UCSD-AML1 (cell line): ENCODE measurements around the gene MYO5A.
"Not testable (repeated sequence)": the region's sequence is repeated elsewhere in the genome, so short reads cannot be mapped to it uniquely, and the experiment has no call there.

Experiments
- DNase-seq: peaks from one replicate; lab custom pipeline; 2025; ENCODE audit not compliant: unreplicated experiment; lab: John Stamatoyannopoulos, UW

The MYO5A gene

GRCh38 chr15:52466134-52466701, 62.5 kb downstream of the MYO5A start:
- DNase-seq: peak; percentile 16

DNA sequence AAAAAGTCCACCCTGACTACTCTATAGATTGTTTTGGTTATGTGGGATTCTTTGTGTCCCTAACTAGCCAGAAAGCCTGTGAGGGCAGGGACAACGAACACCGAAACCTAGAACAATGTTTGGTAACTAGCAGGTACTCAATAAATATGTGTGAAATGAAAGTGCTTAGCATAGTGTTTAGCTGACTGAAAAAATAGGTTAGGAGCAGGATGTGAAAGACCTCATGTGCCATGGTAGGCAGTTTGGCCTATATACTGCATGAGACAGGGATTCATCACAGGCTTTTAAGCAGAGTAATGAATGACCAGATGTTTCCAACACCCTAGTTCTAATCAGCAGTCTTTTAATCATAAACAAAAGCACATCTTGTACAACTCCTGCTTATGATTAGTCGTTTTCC, 64.2 kb downstream of the MYO5A start:
- DNase-seq: no peak

- DNase-seq: no peak
These were observed 64.6 kb downstream of the MYO5A start for GRCh38 chr15:52464040-52464439.

DNA sequence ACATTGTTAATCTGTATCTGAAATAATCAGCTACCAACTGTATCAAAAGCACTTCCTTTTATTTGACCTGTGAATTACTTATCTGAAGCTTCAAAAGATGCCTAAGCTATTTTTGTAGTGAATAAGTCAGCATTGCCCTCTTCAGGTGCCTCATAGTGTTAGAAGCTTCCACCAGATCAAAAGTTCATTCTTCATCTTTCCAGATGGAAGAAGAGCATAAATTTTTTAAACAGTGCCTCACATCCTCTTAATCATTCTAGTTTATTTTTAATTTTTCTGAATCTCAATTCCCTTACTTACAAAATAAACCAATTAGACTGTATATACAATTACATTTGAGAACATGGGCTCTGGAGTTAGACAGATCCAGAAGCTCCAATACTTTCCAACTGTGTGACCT, 65.0 kb downstream of the MYO5A start:
- DNase-seq: no peak

GRCh38 chr15:52462806-52463360, 65.8 kb downstream of the MYO5A start:
- no peak for DNase-seq

DNA sequence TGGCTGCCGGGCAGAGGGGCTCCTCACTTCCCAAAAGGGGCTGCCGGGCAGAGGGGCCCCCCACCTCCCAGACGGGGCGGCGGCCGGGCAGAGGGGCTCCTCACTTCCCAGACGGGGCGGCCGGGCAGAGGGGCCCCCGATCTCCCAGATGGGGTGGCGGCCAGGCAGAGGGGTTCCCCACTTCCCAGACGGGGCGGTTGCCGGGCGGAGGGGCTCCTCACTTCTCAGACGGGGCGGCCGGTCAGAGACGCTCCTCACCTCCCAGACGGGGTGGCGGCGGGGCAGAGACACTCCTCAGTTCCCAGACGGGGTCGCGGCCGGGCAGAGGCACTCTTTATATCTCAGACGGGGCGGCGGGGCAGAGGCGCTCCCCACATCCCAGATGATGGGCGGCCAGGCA, 69.0 kb downstream of the MYO5A start:
- DNase-seq: not testable (repeated sequence)

- not testable (repeated sequence) for DNase-seq
These were observed 69.4 kb downstream of the MYO5A start for GRCh38 chr15:52459265-52459664.

GRCh38 chr15:52448011-52448890, 80.4 kb downstream of the MYO5A start:
- no peak for DNase-seq

DNA sequence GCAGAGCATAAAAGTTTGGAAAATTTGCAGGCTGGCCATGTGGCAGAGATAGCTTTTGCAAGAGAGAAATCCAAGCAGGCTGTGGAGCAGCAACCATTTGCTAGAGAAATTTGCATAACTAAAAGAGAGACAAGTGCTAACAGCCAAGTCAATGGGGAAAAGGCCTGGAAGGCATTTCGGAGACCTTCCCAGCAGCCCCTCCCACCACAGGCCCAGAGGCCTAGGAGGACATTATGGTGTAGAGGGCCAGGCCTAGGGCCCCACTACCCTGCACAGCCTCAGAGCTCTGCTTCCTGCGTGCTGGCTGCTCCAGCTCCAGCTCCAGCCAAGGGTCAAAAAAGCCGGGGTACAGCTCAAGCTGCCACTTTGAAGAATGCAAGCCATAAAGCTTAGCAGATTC, 82.7 kb downstream of the MYO5A start:
- DNase-seq: no peak

- no peak for DNase-seq
These were observed 83.1 kb downstream of the MYO5A start for GRCh38 chr15:52445553-52445952.

DNA sequence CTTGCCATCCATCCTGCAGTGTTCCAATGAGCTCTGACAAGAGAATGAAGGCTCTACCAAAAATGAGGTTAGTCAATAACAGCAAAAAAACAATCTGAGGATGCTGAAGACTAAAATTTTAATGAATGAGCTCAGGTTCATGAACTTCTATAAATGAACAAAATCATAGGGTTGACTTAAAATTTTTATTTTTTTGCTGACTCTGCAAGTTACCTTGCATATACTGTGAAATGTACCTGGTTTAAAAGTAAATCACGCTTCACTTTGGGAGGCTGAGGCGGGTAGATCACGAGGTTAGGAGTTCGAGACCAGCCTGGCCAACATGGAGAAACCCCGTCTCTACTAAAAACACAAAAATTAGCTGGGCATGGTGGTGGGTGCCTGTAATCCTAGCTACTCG, 85.5 kb downstream of the MYO5A start:
- not testable (repeated sequence) for DNase-seq

- DNase-seq: no peak
These were observed 86.8 kb downstream of the MYO5A start for GRCh38 chr15:52441841-52442240.

DNA sequence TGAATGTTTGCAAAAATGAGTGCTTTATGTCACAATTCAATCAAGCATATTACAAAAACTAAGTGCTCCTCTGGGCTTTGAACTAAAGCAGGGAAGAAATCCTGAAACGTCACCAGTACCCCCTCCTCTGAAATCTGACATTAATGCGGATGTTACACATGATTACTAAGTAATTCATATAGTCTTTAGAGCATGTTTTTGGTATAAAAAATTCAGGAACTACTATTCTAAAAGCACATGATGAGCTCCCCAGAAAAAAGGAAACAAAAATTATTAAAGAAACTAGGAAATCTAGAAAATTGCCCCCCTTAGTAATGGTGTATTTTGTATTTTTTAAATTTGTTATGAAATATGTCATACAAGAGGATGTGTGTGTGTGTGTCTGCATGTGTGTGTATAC, 87.7 kb downstream of the MYO5A start:
- DNase-seq: no peak

- DNase-seq: no peak
These were observed 88.3 kb downstream of the MYO5A start for GRCh38 chr15:52440414-52440813.

GRCh38 chr15:52439470-52439869, 89.2 kb downstream of the MYO5A start:
- no peak for DNase-seq

GRCh38 chr15:52439042-52439441, 89.6 kb downstream of the MYO5A start:
- not testable (repeated sequence) for DNase-seq

DNA sequence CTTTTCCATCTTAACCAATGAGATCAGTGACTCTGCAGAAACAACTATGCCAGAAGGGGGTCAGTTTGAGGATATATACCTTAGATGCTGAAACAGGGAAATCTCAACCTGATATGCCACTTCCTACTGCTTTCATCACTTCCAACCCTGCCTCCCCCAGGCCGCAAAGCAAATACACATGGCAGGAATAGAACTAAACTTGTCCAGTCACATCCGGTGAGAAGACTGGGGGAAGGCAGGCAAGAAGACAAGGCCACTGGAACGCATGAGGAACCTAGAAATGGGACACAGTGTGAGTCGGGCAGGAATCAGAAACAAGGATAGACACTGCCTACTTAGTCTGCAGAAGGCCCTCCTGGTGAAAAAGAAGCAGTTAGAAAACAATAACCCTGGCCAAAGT, 90.6 kb downstream of the MYO5A start:
- peak; percentile 79 for DNase-seq

DNA sequence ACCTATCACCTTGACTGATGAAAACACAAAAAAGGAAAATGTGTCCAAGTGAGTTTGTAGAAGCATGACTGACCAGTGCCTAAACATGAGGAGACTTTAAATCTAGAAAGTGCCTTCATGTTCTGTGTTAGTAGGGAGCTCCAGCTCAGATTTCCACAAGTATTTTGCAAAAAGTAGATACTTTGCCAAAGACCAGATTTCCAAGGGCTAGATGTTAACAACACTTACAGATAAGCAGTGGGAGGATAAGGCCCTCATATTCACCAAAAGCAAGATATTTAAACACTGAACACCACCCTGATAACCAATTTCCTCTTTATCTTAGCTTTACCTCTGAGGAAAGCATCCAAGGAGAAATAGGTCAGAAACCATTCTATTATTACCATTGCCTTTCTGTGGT, 91.0 kb downstream of the MYO5A start:
- DNase-seq: no peak

GRCh38 chr15:52436981-52437380, 91.7 kb downstream of the MYO5A start:
- no peak for DNase-seq

DNA sequence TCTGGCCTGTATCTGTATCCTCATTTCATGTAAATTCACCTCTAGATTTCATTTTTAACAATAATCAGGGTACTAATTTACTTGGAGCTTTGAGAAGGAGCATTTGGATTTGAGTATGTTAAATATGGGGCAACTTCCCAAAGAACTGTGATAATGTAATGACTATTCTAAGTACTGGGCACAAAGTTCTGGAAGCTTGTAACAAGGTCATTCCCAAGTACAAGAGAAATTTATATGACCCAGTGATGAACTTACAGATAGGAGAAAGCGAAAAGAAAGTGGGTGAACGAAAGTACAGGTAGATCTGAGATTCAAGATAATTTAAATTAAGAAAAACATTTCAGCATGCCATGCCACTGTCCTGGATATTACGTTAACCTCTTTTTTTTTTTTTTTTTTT, 93.8 kb downstream of the MYO5A start:
- DNase-seq: no peak

GRCh38 chr15:52428297-52428696, 100.4 kb downstream of the MYO5A start:
- DNase-seq: no peak

- no peak for DNase-seq
These were observed 100.9 kb downstream of the MYO5A start for GRCh38 chr15:52427804-52428203.
